Adrenal gland (tissue), 12 donors: Measurements from ENCODE around the gene MCF2L. TPM values are rescaled to one million over a fixed set of nuclear protein-coding genes. Genes with fewer than 3 reads are reported as not detected.

Experiments
- DNase-seq, 7 donors: peaks; one replicate each; pipeline ENCODE4 v3.0.0-alpha.2; 2019 to 2020
- H3K27ac ChIP-seq, 5 donors: fragments of 200-600 bp; sonication (generic) in 4 of 5; 1 replicate in 3 of 5; 2 replicates in 2 of 5; pipeline versions ENCODE4 v1.5.1 to v1.8.0; 2016 to 2020; ENCODE audit warnings: mild to moderate bottlenecking in 1 of 5
- H3K27me3 ChIP-seq: fragments of 200-600 bp; 2 replicates; pipeline ENCODE4 v1.8.0; 2021
- H3K36me3 ChIP-seq, 2 donors: fragments of 200-600 bp; replicated peaks in 1 of 2; 1 replicate in 1 of 2; 2 replicates in 1 of 2; pipeline versions ENCODE4 v1.5.1 to v1.8.0; 2018 to 2022
- H3K4me1 ChIP-seq, 2 donors: fragments of 200-600 bp; replicated peaks in 1 of 2; 1 replicate in 1 of 2; 2 replicates in 1 of 2; pipeline versions ENCODE4 v1.5.1 to v1.8.0; 2018 to 2021
- H3K4me3 ChIP-seq, 4 donors: fragments of 200-600 bp; sonication (generic) in 3 of 4; one replicate each; pipeline ENCODE4 v1.5.1; 2016 to 2018
- H3K9me3 ChIP-seq, 3 donors: fragments of 200-600 bp; sonication (generic) in 1 of 3; replicated peaks in 1 of 3; 1 replicate in 2 of 3; 2 replicates in 1 of 3; pipeline versions ENCODE4 v1.5.1 to v1.8.0; 2016 to 2021
- POLR2A ChIP-seq, 2 donors: fragments of 450-650 bp; IDR thresholded peaks; one replicate each; pipeline ENCODE4 v1.6.1; 2017; ENCODE audit warnings: antibody characterized with exemption in 2 of 2, mild to moderate bottlenecking in 2 of 2, moderate library complexity in 1 of 2
- WGBS, 4 donors: extraction: QIAGEN DNeasy Blood & Tissue Kit in 2 of 4; methylation state at CpG; one replicate each; pipeline versions ENCODE4 v1.1.5 to v1.1.7; 2013 to 2017; 5-methylcytosine and 5-hydroxymethylcytosine counted together
- intact Hi-C, 2 donors: fragments of 100-400 bp; cut with DNase I; formaldehyde crosslinking; loops; one replicate each; pipeline versions ENCODE4 v1.14.1 to v1.15.0; 2022 to 2023
- polyA plus RNA-seq, 3 donors: library from polyadenylated mRNA; stranded (reverse); fragments of 200-250 nt in 2 of 3; fragments of 350-450 nt in 1 of 3; fragmentation: Illumina TruSeq in 1 of 3; extraction: RNeasy Lipid Tissue Mini Kit (QIAGEN cat#74804) in 1 of 3; gene quantifications; one replicate each; pipeline ENCODE4 v1.2.3, GENCODE V29; 2013 to 2014
- total RNA-seq, 9 donors: library from RNA; depleted of rRNA in 4 of 9; stranded (reverse); fragments of >200 nt in 4 of 9; fragments of 120-200 nt in 1 of 9; fragmentation: NEBNext Ultra II Directional in 1 of 9; extraction: Animal tissue kit (Norgen Biotek cat#: 25700) in 1 of 9; gene quantifications; one replicate each; pipeline versions ENCODE4 v1.1.0 to v1.2.4, GENCODE V29; 2013 to 2023
- TF ChIP-seq, protein P1 (sequence below), 6 experiments: fragments of 450-650 bp in 4 of 6; fragments of 200-600 bp in 2 of 6; sonication (generic) in 1 of 6; IDR thresholded peaks; 1 replicate in 5 of 6; 2 replicates in 1 of 6; pipeline versions ENCODE4 v1.5.1 to v1.8.0; 2016 to 2021; ENCODE audit warnings: antibody characterized with exemption in 6 of 6, mild to moderate bottlenecking in 2 of 6, moderate library complexity in 1 of 6
- donor health status: healthy with polysubstance abuse.
- donor health status: Bipolar disorder and iron deficiency.
- donor health status: DM: yes; HTN: yes; CAD: no.
- donor health status: DM: no; HTN: no; CAD: no.
- donor health status: DM: no; HTN: no; CAD: no.
- donor health status: DM: yes; HTN: yes; CAD: no.

MCF2L gene
- total and polyA plus RNA-seq, 12 donors: 7.6 to 49.0 (median 15.3) TPM

DNA sequence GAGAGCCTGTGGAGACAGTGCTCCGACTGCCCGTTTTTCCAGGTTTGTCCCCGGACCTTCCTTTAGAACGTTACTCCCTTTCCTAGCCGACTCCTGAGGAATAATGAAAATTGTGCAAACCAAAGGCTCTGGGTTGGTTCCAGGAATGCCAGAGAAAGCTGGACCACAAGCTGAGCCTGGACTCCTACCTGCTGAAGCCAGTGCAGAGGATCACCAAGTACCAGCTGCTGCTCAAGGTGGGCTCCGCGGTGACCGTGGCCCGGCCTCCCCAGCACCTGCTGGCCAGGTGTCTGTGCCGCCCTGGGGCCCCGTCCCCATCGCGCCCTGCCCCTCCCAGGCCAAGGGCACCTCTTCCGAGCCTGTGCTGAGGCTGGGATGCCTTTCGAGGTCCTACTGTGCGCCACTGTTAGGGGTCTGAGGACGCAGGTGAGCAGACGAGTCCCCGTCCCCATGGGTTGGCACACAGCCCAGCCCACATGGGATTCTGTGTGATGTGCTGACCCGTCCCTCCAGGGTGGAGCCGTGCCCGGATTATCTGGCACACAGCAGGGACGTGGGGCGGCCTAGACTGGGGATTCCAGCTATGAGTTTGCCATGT lies 116.0 kb downstream of the MCF2L start:
- no peaks in the 10 kb centered on the region for H3K9me3 ChIP-seq
- TF ChIP-seq POLR2A (IDR thresholded peaks at IDR 0.05): no peak
- TF ChIP-seq, protein P1, sequence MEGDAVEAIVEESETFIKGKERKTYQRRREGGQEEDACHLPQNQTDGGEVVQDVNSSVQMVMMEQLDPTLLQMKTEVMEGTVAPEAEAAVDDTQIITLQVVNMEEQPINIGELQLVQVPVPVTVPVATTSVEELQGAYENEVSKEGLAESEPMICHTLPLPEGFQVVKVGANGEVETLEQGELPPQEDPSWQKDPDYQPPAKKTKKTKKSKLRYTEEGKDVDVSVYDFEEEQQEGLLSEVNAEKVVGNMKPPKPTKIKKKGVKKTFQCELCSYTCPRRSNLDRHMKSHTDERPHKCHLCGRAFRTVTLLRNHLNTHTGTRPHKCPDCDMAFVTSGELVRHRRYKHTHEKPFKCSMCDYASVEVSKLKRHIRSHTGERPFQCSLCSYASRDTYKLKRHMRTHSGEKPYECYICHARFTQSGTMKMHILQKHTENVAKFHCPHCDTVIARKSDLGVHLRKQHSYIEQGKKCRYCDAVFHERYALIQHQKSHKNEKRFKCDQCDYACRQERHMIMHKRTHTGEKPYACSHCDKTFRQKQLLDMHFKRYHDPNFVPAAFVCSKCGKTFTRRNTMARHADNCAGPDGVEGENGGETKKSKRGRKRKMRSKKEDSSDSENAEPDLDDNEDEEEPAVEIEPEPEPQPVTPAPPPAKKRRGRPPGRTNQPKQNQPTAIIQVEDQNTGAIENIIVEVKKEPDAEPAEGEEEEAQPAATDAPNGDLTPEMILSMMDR (IDR thresholded peaks at IDR 0.05): no peak
- H3K4me1 ChIP-seq: no peaks in the 10 kb centered on the region
- 82 to 91% (median 87%) methylated on average over 5 to 24 of the region's 24 CpGs for WGBS, 4 donors
- intact Hi-C loops: no loop called here
- no peaks in the 10 kb centered on the region for H3K36me3 ChIP-seq
- no peak for DNase-seq
- no peak overlapping the region for H3K4me3 ChIP-seq
- H3K27me3 ChIP-seq: no peaks in the 10 kb centered on the region
- no peak overlapping the region for H3K27ac ChIP-seq

DNA sequence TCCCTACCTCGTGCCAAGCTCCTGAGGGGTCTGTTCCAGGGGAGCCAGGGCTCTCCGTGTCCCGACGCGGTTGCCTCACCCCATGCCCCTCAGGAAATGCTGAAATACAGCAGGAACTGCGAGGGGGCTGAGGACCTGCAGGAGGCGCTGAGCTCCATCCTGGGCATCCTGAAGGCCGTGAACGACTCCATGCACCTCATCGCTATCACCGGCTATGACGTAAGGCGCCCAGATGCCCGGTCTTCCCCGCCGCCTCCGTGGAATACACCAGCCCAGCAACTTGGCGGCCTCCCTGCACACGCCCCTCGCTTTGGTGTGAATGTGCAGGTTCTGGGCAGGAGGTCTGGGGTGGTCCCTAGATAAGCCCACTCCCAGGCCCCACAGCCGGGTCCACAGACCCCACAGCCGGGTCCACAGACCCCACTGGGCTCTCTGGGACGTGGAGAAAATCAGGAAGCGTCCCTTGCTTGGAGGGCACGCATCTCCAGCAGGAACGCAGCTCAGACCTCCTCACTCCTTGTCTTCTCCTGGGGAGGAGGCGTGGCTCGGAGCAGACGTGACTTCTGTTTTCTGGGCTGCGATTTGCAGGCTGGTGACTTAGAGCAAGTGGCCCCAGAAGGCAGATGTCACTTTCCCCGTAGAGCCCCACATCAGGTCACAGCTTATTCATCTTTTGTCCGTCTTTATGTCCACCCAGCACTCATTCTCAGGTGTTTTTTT lies 117.2 kb downstream of the MCF2L start:
- 61 to 88% (median 76%) methylated on average over 8 to 32 of the region's 32 CpGs for WGBS, 4 donors
- H3K27me3 ChIP-seq: no peaks in the 10 kb centered on the region
- no peaks in the 10 kb centered on the region for H3K4me1 ChIP-seq
- no peak overlapping the region for H3K27ac ChIP-seq
- no peak for DNase-seq
- no peak overlapping the region for H3K4me3 ChIP-seq
- no peak for TF ChIP-seq POLR2A (IDR thresholded peaks at IDR 0.05)
- TF ChIP-seq, protein P1 (IDR thresholded peaks at IDR 0.05): no peak
- H3K36me3 ChIP-seq: no peaks in the 10 kb centered on the region
- no peaks in the 10 kb centered on the region for H3K9me3 ChIP-seq
- intact Hi-C loops: no loop called here

DNA sequence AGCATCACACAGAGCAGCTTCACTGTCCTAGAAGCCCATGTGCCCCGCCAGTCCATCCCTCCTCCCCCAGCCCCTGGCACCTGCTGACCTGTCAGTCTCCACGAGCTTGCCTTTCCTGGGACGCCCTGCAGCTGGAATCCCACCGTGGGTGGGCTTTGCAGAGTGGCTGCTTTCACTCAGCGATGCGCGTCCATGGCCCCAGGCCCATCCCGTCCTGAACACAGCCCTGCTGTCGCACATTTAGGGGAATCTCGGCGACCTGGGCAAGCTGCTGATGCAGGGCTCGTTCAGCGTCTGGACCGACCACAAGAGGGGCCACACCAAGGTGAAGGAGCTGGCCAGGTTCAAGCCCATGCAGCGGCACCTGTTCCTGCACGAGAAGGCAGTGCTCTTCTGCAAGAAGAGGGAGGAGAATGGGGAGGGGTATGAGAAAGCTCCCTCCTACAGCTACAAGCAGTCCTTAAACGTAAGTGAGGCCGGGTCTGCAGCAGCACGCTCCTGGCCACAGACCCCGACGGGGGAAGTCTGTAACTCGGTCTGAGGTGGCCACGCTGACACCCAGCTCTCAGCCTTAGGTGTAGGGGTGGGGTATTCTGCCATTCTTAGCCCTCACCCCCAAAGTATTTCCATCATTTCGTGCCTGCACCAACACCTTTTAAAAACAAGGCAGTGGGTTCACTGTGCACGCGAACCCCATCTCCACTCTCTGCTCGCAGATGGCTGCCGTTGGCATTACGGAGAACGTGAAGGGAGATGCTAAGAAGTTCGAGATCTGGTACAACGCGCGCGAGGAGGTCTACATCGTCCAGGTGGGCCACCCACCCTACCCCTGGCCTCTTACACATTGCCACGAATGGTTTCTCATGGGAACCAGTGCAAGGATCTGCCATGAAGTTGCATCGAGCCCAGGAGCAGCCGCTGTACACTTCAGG lies 118.2 kb downstream of the MCF2L start:
- Histone ChIP-seq H3K4me1 (no peaks in the 10 kb centered on the region), H3K4me3 (no peak overlapping the region), H3K36me3 (no peaks in the 10 kb centered on the region), H3K27ac (no peak overlapping the region), H3K27me3 (no peaks in the 10 kb centered on the region), H3K9me3 (no peaks in the 10 kb centered on the region)
- intact Hi-C loops: no loop called here
- no peak for DNase-seq
- WGBS, 4 donors: 79 to 92% (median 83%) methylated on average over 30 to 39 of the region's 39 CpGs
- no peak for TF ChIP-seq POLR2A (IDR thresholded peaks at IDR 0.05)
- TF ChIP-seq, protein P1 (IDR thresholded peaks at IDR 0.05): no peak
